Neuron (in vitro differentiated cells): Measurements from ENCODE around the gene SASH3.
"Not testable (repeated sequence)": the region's sequence is repeated elsewhere in the genome, so short reads cannot be mapped to it uniquely, and the experiment has no call there.

Source experiments
- H2AFZ ChIP-seq: one replicate; pipeline ENCODE4 v1.6.1; 2013; ENCODE audit warnings: low read depth, mild to moderate bottlenecking, inconsistent platforms, low read length, moderate library complexity
- H3K27me3 ChIP-seq: one replicate; pipeline ENCODE4 v1.6.1; 2013; ENCODE audit warnings: low read length; ENCODE audit not compliant: insufficient read depth
- H3K36me3 ChIP-seq: one replicate; pipeline ENCODE4 v1.6.1; 2013; ENCODE audit warnings: low read length; ENCODE audit not compliant: insufficient read depth
- H3K4me1 ChIP-seq: one replicate; pipeline ENCODE4 v1.6.1; 2013; ENCODE audit warnings: low read length; ENCODE audit not compliant: insufficient read depth
- H3K4me3 ChIP-seq: 2 replicates; pipeline ENCODE4 v1.5.1; 2013; ENCODE audit warnings: mild to moderate bottlenecking, low read length, moderate library complexity
- H3K9me3 ChIP-seq: one replicate; pipeline ENCODE4 v1.6.1; 2013; ENCODE audit warnings: low read length

SASH3 gene

GRCh38 chrX:129779747-129780146 lies at the start of gene SASH3:
Gene SASH3, plus strand, starts transcription at chrX:129779949. Its CDS starts 149 bp downstream, at chrX:129780098.
- Histone ChIP-seq H3K4me1 (no peaks in the 10 kb centered on the region), H3K4me3 (no peak within 1 kb of the TSS), H3K27me3 (peaks cover 8% of the 10 kb centered on the region), H3K36me3 (no peaks in the 10 kb centered on the region), H2AFZ (no peak within 1 kb of the TSS), H3K9me3 (no peaks in the 10 kb centered on the region)

DNA sequence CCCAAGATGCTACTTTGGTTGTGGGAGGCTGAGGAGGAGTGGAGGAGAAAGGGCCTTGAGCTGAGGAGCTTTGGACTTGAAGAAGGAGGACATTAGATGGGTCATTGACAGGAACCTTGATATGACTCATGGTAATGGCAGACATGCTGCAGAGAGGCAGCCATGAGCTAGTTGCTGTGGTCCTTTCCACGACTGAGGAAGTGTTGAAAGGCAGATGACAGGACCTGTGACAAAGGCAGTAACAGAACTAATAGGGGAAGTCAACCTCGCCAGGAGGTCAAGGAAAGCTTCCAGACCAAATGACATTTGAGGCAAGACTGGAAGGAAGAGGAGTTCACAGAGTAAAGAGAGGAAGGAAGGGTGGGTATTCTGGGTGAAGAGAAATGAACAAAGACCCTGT lies 48.5 kb upstream of the SASH3 start:
- Histone ChIP-seq H3K36me3 (no peaks in the 10 kb centered on the region), H2AFZ (no peak overlapping the region), H3K4me3 (no peak overlapping the region), H3K27me3 (no peaks in the 10 kb centered on the region), H3K4me1 (no peaks in the 10 kb centered on the region), H3K9me3 (no peaks in the 10 kb centered on the region)

- Histone ChIP-seq H3K4me1 (no peaks in the 10 kb centered on the region), H3K36me3 (no peaks in the 10 kb centered on the region), H3K4me3 (no peak overlapping the region), H2AFZ (no peak overlapping the region), H3K27me3 (peaks cover 3% of the 10 kb centered on the region), H3K9me3 (no peaks in the 10 kb centered on the region)
These were observed 46.9 kb upstream of the SASH3 start for GRCh38 chrX:129732857-129733256.

GRCh38 chrX:129733335-129733734 lies 46.4 kb upstream of the SASH3 start:
- peaks cover 3% of the 10 kb centered on the region for H3K27me3 ChIP-seq
- H3K4me1 ChIP-seq, result no peaks in the 10 kb centered on the region
- no peak overlapping the region for H2AFZ ChIP-seq
- no peaks in the 10 kb centered on the region for H3K36me3 ChIP-seq
- H3K9me3 ChIP-seq, result no peaks in the 10 kb centered on the region
- H3K4me3 ChIP-seq, result no peak overlapping the region

DNA sequence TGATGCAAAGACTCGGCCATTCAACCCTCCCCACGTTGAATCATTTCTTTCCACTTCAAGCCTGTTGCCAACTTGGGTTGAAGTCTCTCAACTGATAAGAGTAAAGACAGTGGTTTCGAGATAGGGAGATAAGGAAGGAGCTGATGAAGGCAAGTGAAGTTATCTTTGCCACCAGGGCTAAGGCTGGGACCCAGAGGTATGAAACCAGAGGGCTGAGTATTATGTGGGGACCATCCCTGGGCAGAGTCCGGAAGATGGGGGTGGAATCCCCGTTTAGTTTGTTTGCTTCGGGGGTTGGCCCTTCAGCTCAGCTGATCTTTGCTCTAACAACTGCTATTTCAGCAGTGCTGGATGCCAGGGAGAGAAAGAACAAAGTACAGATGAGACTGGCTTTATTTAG lies 43.3 kb upstream of the SASH3 start:
- no peak overlapping the region for H2AFZ ChIP-seq
- no peaks in the 10 kb centered on the region for H3K4me1 ChIP-seq
- no peak overlapping the region for H3K4me3 ChIP-seq
- H3K36me3 ChIP-seq, result no peaks in the 10 kb centered on the region
- H3K9me3 ChIP-seq, result no peaks in the 10 kb centered on the region
- peaks cover 3% of the 10 kb centered on the region for H3K27me3 ChIP-seq

DNA sequence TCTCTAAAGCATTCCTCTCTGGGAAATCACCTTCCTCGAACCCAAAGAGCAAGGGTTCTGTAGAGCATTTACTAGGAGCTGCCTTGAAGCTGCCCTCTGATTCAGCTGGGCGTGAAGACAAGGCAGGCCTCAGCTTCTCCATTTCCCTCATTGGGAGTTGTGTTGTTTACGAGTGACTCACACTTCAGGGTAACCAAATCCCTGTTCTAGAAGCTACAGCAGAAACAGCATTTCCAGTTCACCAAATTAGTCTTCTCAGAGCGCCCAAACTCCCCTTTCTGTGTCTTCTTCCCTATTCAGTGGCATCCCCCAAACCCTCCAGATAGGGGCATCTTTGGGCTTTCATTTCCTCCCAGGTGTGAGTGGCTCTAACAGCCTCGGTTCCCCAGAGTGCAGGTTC lies 41.8 kb upstream of the SASH3 start:
- peaks cover 3% of the 10 kb centered on the region for H3K27me3 ChIP-seq
- no peaks in the 10 kb centered on the region for H3K4me1 ChIP-seq
- no peak overlapping the region for H2AFZ ChIP-seq
- no peak overlapping the region for H3K4me3 ChIP-seq
- no peaks in the 10 kb centered on the region for H3K9me3 ChIP-seq
- H3K36me3 ChIP-seq, result no peaks in the 10 kb centered on the region

- Histone ChIP-seq H2AFZ (no peak within 1 kb of the TSS), H3K27me3 (peaks cover 3% of the 10 kb centered on the region), H3K4me3 (no peak within 1 kb of the TSS), H3K4me1 (no peaks in the 10 kb centered on the region), H3K36me3 (no peaks in the 10 kb centered on the region), H3K9me3 (no peaks in the 10 kb centered on the region)
These were observed 41.1 kb upstream of the SASH3 start, which contains the start of gene XPNPEP2 for GRCh38 chrX:129738466-129739308. Gene XPNPEP2, plus strand, starts transcription at chrX:129738979. Its CDS starts 235 bp downstream, at chrX:129739214.

DNA sequence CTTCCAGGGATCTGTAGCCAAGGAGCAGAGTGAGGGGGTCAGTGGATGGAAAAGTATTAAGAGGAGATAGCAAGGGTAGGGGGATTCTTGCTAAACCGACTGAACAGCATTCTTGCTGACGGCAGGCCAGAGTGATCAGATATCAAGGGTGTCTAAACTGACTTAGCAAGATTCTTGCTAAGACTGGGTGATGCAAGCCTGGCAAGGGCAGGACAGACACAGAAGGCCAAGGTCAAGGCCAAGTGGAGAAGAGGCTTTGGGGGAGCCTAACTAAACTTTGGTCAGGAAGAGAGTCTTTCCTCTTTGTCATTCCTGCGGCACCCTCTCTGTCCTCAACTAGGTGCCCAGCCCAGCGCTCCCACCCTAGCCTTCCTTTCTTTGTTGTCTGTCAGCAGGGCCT lies 40.2 kb upstream of the SASH3 start:
- Histone ChIP-seq H3K36me3 (no peaks in the 10 kb centered on the region), H3K4me3 (no peak overlapping the region), H3K27me3 (peaks cover 3% of the 10 kb centered on the region), H2AFZ (no peak overlapping the region), H3K4me1 (no peaks in the 10 kb centered on the region), H3K9me3 (no peaks in the 10 kb centered on the region)

GRCh38 chrX:129741880-129742758 lies 37.6 kb upstream of the SASH3 start:
- Histone ChIP-seq H3K9me3 (no peaks in the 10 kb centered on the region), H3K36me3 (no peaks in the 10 kb centered on the region), H2AFZ (no peak overlapping the region), H3K4me1 (no peaks in the 10 kb centered on the region), H3K27me3 (no peaks in the 10 kb centered on the region), H3K4me3 (no peak overlapping the region)

DNA sequence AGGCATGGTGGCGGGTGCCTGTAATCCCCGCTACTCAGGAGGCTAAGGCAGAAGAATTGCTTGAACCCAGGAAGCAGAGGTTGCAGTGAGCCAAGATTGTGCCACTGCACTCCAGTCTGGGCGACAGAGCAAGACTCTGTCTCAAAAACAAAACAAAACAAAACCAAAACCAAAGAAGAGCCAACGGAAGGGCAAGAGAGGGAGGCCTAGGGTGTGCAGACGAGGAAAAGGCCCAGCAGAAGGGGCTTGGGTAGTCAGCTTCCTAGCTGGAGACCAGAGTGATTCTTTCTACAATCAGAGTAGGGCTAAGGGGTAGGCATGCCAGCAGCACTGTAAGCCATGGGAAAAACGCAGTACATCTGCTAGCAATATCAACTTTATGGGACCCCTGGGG lies 37.0 kb upstream of the SASH3 start:
- not testable (repeated sequence) for H3K4me3 ChIP-seq, H3K9me3 ChIP-seq, H3K27me3 ChIP-seq, H3K36me3 ChIP-seq, H3K4me1 ChIP-seq, H2AFZ ChIP-seq

DNA sequence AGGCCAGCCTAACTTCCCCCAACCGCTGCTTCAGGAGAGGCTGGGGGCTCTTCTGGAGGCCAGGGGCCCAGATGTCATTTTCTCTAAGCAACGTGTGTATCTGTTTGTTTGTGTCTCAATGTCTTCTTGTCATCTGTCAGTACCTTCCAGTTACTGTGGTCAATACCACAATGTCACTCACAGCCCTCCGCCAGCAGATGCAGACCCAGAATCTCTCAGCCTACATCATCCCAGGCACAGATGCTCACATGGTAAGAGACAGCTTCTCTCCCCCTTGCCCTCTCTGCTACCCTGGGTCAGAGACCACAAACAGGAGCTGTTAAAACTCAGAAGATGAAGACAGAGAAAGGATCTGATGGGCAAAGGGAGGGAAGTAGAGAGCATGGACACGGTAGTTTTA lies 35.9 kb upstream of the SASH3 start:
- Histone ChIP-seq H2AFZ (no peak overlapping the region), H3K27me3 (no peaks in the 10 kb centered on the region), H3K9me3 (no peaks in the 10 kb centered on the region), H3K36me3 (no peaks in the 10 kb centered on the region), H3K4me3 (no peak overlapping the region), H3K4me1 (no peaks in the 10 kb centered on the region)

DNA sequence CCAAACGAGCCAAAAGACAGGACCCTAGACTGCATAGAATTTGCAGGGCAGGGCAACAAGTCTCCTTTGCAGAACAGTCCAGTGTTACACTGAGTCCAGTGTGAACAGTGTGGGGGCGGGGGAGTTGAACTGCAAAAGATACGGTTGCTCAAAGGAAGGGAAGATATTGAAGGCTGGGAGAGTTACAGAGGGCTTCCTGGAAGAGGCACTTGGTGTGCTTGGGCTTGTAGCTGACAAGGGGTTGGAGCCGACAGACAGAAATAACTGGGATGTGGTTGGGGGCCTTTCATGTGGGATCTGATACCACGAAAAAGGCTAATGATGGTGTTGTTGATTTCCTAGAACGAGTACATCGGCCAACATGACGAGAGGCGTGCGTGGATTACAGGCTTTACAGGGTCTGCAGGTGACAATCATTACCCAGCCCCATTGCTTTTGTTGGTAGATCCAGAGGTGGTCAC lies 34.9 kb upstream of the SASH3 start:
- H2AFZ ChIP-seq, result no peak overlapping the region

More for the DNA sequence above, 34.9 kb upstream of the SASH3 start:
- no peaks in the 10 kb centered on the region for H3K27me3 ChIP-seq
- H3K36me3 ChIP-seq, result no peaks in the 10 kb centered on the region
- H3K4me1 ChIP-seq, result no peaks in the 10 kb centered on the region
- no peak overlapping the region for H3K4me3 ChIP-seq
- H3K9me3 ChIP-seq, result no peaks in the 10 kb centered on the region
